GM19099 (cell line): ENCODE data around the gene WDR5.

ENCODE experiments used
- POLR2A ChIP-seq: IDR thresholded peaks from 3 replicates; pipeline ENCODE4 v1.6.1; 2011; ENCODE audit warnings: low read depth; ENCODE audit not compliant: insufficient read length; ENCODE audit errors: extremely low read depth

The WDR5 gene

GRCh38 chr9:134149380-134149779 is 13.5 kb downstream of the WDR5 start:
- no peak for TF ChIP-seq POLR2A

DNA sequence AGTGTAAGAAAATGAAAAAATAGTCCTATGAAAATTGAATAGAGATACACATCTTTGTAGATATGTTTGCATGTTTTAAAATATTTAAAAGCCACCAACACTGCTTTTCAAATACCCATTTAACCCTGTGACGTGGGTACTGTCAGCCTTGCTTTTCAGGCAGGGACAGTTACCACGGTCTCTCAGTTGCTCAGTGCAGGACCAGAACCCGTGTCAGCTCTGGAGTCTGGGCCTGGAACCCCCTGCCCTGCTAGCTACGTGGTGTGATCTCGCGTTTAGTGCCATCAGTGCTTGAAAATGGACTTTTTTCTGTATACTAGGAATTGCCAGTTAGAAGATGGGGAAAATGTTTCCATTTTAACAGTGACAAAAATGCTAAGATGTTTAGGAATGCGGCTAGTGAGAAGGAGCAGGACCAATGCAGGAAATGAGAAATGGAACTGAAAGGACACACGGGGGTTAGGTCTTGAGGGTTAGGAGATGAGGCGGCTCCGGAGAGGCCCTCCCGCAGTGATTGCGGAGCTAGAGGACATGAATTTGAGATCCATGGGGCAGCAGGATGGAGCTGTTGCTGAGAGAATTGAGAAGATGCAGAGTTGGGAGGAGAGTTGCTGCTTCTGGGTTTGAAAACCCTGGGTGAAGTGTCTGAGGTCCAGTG is 14.8 kb downstream of the WDR5 start:
- TF ChIP-seq POLR2A: no peak

DNA sequence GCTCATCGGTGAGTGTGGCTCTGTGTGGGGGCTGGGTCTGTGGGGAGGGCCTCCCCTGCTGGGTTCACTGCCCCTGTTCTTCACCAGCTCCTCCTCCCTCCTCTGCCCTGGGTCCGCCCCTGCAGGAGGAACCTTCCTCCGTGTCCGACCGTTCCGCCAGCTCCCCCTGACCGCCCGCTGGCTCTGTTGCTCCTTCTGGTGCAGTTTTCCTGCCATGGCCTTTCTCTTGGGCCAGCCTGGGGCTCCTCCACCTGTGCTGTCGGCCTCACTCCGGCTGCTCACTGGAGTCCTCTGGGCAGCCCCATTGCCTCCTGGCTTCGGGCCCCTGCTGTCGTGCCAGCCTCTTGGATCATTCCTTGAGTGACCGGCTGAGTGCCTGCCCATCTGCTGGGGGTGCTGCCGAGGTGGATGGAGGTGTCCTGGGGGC is 16.2 kb downstream of the WDR5 start:
- no peak for TF ChIP-seq POLR2A

- no peak for TF ChIP-seq POLR2A
Measured at GRCh38 chr9:134152488-134152887, 16.6 kb downstream of the WDR5 start.

GRCh38 chr9:134153450-134153849 is 17.6 kb downstream of the WDR5 start:
- no peak for TF ChIP-seq POLR2A

- no peak for TF ChIP-seq POLR2A
Measured at GRCh38 chr9:134154262-134154701, 18.4 kb downstream of the WDR5 start.

DNA sequence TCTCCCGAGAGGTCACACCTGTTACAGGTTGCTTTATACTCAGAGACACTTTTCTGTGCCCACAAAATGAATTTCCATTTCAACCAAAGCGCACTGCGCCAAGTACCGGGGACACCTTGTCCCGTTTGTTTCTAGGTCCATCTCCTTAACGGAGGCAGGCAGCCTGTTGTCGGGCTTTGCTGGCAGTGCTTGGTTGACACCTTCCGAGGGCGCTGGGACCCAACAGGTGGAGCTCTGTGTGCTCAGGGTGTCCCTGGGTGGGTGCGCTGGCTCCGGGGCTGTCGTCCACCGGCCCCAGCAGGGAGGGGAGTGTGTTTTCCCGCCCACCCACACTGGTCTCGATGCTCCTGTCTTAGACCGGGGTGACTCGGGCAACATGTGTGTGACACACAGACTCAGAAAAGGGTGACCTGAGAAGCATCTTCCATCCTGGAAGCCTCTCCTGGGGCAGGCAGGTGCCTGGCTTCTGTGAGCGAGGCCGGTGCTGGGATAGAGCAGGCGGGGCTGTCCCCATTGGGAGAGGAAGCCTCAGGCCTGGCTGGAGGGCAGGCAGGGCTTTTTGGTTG is 20.0 kb downstream of the WDR5 start:
- no peak for TF ChIP-seq POLR2A

- no peak for TF ChIP-seq POLR2A
Measured at GRCh38 chr9:134156564-134157377, 20.9 kb downstream of the WDR5 start.

DNA sequence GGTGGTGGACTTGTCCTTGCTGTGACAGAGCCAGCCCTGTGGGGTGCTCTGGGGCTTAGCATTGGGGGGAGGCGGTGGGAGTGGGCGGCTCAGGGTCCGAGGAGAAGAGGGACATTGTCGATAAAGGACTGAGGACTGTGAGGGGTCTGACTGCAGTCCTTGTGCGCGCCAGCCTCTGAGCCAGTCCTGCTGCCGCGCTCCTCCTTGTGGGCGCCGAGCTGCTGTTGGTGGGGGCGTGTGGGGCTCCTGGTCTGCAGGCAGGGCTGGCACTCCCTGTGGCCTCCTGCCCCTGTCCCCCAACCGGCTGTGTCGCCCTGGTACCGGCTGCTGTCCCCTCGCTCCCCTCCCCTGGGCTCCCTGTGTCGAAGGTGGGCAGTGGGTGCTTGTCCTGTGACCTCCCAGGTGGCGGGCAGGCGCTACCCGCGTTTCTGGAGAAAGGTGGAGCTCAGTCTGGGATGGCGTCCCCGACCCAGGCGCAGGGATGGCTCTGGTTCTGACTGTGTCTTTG is 21.6 kb downstream of the WDR5 start:
- no peak for TF ChIP-seq POLR2A

DNA sequence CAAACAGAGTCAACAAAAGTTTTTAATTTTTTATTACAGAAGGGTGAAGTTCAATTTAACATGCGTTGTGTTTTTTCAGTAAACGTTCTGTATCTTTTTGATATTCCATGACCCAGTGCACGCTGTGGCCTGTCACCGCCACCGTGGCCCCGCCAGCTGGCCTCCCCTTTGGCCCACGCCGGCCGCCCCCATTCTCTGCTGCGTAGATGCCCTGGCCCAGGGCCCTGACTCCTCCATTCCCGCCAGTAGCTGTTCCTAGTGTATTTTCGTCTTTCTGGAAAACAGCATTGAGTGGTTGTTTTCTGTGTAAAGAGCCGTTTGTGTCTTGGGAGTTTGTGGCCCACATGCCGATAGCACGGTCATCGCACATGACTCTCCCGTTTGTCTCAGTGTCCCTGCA is 22.4 kb downstream of the WDR5 start:
- no peak for TF ChIP-seq POLR2A

GRCh38 chr9:134158753-134159392 is 23.0 kb downstream of the WDR5 start:
- no peak for TF ChIP-seq POLR2A

DNA sequence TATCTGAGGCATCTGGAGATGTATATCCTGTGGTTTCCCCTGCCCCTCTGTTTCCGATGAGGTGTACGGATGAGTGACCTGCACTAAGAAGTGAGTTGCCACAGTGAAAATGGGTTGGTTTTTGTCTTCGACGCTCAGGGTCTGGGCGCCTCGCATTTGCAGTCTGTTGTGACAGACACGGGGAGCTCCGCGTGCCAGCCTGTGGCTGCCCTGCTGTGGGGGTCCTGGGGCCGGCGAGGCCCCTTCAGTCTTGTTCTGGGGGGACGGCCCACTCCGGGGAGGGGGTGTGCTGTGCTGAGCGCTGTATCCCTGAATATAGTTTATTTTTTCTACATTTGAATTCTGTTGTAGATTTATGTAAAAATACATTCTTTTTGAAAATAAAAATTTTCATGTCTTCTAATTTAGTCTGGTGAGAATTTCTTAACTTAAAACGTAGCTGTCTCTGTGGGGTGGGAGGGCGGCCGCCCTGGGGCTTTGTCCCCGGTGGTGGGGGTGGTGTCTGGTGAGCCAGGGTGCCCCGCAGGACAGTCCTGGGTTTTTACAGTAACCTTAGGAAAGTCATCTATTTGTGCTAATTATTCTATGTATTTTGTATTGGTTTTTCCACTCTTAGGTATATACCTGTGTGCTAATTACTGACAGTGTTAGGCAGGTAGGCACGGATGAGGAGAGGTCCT is 23.8 kb downstream of the WDR5 start:
- no peak for TF ChIP-seq POLR2A

DNA sequence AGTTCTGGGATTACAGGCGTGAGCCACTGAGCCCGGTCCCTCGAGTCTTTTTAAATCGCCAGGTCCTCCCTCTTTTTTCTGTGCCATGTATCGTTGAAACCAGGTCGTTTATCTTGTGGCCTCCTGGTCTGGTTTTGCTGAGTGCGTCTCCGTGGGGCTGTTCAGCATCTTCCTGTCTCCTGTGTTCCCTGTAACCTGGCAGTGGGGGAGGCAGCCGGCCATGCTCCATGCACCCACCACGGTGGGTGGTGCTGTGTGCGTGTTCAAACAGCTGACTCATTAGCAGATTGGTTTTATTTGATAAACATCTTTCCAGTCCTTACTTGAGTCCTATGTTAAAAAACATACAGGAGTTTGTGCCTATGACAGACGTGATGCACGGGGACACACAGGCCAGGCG is 25.8 kb downstream of the WDR5 start:
- no peak for TF ChIP-seq POLR2A

- no peak for TF ChIP-seq POLR2A
Measured at GRCh38 chr9:134162212-134162775, 26.4 kb downstream of the WDR5 start.
